ENCODE data around the gene MLXIP. TPM values are rescaled to one million over a fixed set of nuclear protein-coding genes. Genes with fewer than 3 reads are reported as not detected.

The MLXIP gene
- total RNA-seq, 1 experiment from 2014 or later = 46.3 TPM

DNA sequence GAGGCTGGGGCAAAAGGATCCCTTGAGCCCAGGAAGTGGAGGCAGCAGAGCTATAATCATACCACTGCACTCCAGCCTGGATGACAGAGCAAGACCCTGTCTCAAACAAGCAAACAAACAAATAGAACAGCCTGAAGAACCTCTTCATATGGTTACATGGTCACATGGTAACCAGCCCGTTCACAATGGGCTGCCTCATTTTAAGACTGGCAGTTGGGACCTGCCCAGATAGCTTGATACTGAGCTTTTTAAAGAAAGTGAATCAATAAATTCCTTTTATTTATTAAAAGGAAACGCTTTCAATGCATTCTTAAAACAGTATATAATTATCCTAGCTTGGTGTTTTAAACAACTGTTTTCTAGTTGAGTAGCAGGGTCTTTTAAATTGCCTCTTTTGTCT is 10.5 kb downstream of the MLXIP start:
- Histone ChIP-seq H3K27me3 (ENCODE audit: insufficient read depth, low read length) (no peaks in the 10 kb centered on the region), H3K27ac (ENCODE audit: low read depth, low read length) (no peak overlapping the region), H4K20me1 (ENCODE audit: insufficient read depth) (peaks cover 8% of the 10 kb centered on the region; the same call in 1 of the 2 replicates), H3K4me3 (replicated peaks in 1 of 2; ENCODE audit: low read depth in 1 of 2, low read length in 2 of 2) (no peak overlapping the region), H2AFZ (ENCODE audit: low read depth, low read length, poor library complexity, severe bottlenecking) (no peak overlapping the region), H3K9ac (ENCODE audit: low read length) (no peak overlapping the region), H3K36me3 (ENCODE audit: control insufficient read depth in 1 of 2, insufficient read depth in 2 of 2, low read length in 2 of 2) (peaks cover 10 to 12% of the 10 kb centered on the region in 2 experiments), H3K4me1 (ENCODE audit: control insufficient read depth in 1 of 2, insufficient read depth in 2 of 2, low read length in 2 of 2) (no peaks in the 10 kb centered on the region; a peak in 1 of 4 replicates), H3K4me2 (ENCODE audit: low read length) (no peak overlapping the region), H3K9me3 (ENCODE audit: control insufficient read depth in 1 of 2, insufficient read depth in 1 of 2, low read depth in 1 of 2, low read length in 2 of 2) (peaks cover 0 to 4% of the 10 kb centered on the region in 2 experiments; a peak in 1 of 4 replicates), H3K9me2 (ENCODE audit: insufficient read depth) (no peaks in the 10 kb centered on the region), H3K79me2 (ENCODE audit: insufficient read depth, low read length) (peaks cover 99% of the 10 kb centered on the region)
- no TSS peak for BruUV-seq (replicated peaks)
- intact Hi-C loops (cut with micrococcal nuclease) = no loop called here
- ATAC-seq = no peak
- no peak for DNase-seq (ENCODE audit: low read depth, low spot score)
- TF ChIP-seq TCF7L2 (IDR thresholded peaks at IDR 0.05; ENCODE audit: borderline replicate concordance, extremely low read depth, insufficient read depth, insufficient read length) (no peak), SRF (IDR thresholded peaks at IDR 0.05; ENCODE audit: low read depth) (no peak), POLR2AphosphoS5 (IDR thresholded peaks at IDR 0.05; ENCODE audit: low read depth, low read length) (no peak), YY1 (IDR thresholded peaks at IDR 0.05; ENCODE audit: extremely low read depth, insufficient replicate concordance, low read depth, low read length) (no peak), EZH2 (IDR thresholded peaks at IDR 0.05) (no peak), ZNF274 (IDR thresholded peaks at IDR 0.05; ENCODE audit: low read depth, low read length) (no peak), ELF1 (IDR thresholded peaks at IDR 0.05; ENCODE audit: borderline replicate concordance, low read depth) (no peak), CTCF (IDR thresholded peaks at IDR 0.05 in 2 of 3, conservative IDR thresholded peaks at IDR 0.05 in 1 of 3; ENCODE audit: borderline replicate concordance in 1 of 3, insufficient read depth in 1 of 3, low read depth in 2 of 3, low read length in 2 of 3) (no peak), SP1 (IDR thresholded peaks at IDR 0.05; ENCODE audit: low read depth) (no peak), POLR2A (IDR thresholded peaks at IDR 0.05; ENCODE audit: borderline replicate concordance, extremely low read depth, insufficient read depth, insufficient read length) (no peak), ATF3 (IDR thresholded peaks at IDR 0.05) (no peak)
- ChIA-PET CTCF (interaction anchor here (1.1 kb wide), 1 partner anchor 35 kb away, joined by 3 read pairs; no protein-coding TSS in a partner anchor), RAD21 (ENCODE audit: low non-redundant PET in 1 of 2, low total read pairs in 2 of 2, uncharacterized antibody in 2 of 2, unreplicated experiment in 2 of 2) (interaction anchor here in 1 of 2 experiments (1.0 kb wide), 1 partner anchor 18 kb away, joined by 3 read pairs; no protein-coding TSS in a partner anchor), POLR2A (interaction anchor here (1.2 kb wide), 1 partner anchor 22 kb away, joined by 3 read pairs; no protein-coding TSS in a partner anchor)

Measured in HCT116 (cell line).